ENCODE measurements around the gene NPDC1. TPM values are rescaled to one million over a fixed set of nuclear protein-coding genes. Genes with fewer than 3 reads are reported as not detected.
A peak's percentile ranks its signal among the peaks of the same experiment; 100 is the strongest.

The NPDC1 gene
- total and polyA plus RNA-seq, 2 of the 8 experiments (the other 6 are each of a cell fraction or from before 2014, with no cell fraction given): 26.2 to 44.1 TPM

DNA sequence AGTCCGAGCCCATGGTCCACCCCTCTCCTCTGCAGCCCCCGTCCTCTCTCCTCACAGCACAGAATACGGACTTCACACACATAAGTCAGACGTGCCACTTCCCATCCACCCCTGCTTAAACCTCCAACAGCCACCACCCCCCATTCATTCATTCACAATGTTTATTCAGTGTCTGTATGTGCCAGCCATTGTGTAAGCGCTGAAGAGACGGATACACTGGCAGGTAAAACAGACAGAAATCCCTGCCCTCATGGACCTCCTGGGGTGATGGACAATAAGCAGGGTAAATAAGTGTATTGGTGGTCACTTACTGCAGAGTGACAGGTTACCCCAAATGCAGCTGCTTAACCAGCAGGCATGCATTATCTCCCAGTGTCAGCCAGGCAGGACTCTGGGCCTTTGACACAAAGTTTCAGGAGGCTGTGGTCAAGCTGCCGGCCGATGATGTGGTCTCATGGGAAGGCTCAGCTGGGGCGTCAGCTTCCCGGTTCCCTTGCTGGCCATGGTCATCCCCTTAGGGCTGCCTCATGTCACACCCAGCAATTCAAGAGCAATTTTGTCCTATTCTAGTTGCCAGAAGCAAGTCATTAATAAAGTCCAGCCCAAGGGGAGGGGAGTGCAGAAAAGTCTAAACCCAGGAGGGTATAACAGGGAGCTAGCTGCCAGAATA is 55.6 kb downstream of the NPDC1 start:
- no peak overlapping the region for H2AFZ ChIP-seq (ENCODE audit: low read length)
- no peak overlapping the region for H3K14ac ChIP-seq (ENCODE audit: insufficient read length)
- H4K20me1 ChIP-seq (replicated peaks in 1 of 2; ENCODE audit: control insufficient read depth in 1 of 2, insufficient read depth in 2 of 2, low read length in 2 of 2): peaks cover 0 to 2% of the 10 kb centered on the region in 2 experiments
- DNase-seq (ENCODE audit: low read depth in 1 of 2, low spot score in 2 of 2): no peak
- H2BK12ac ChIP-seq (ENCODE audit: low read depth, low read length): no peak overlapping the region
- WGBS, 2 experiments (ENCODE audit: extremely low coverage in 1 of 2, insufficient coverage in 1 of 2, insufficient read length in 1 of 2, insufficient replicate concordance in 2 of 2, low coverage in 1 of 2, low lambda C conversion rate in 2 of 2, missing lambda C conversion rate in 1 of 2): 85% methylated on average over 10 of the region's 10 CpGs; no CpG with 5 or more reads in 1 of the 2 experiments
- no peak overlapping the region for H3K56ac ChIP-seq (replicated peaks; ENCODE audit: insufficient read length, low read depth, low read length)
- ChIA-PET CTCF (ENCODE audit: partially characterized antibody) (interaction anchor here (0.6 to 6.3 kb wide), 5 partner anchors 9 to 77 kb away, joined by 3 to 31 read pairs (median 15); partner anchors contain the start of gene ABCA2), POLR2A (ENCODE audit: partially characterized antibody) (no interaction called here)
- H2BK15ac ChIP-seq (ENCODE audit: low read length): peak overlapping the region; percentile 29; the same call in 1 of the 2 replicates
- H3K36me3 ChIP-seq (ENCODE audit: control insufficient read depth in 2 of 4, insufficient read depth in 4 of 4, low read length in 3 of 4): peaks cover 0 to 2% (median 0%) of the 10 kb centered on the region in 4 experiments; a peak in 1 of 8 replicates
- H3K18ac ChIP-seq (ENCODE audit: extremely low read depth, low read length): no peak overlapping the region
- no peak overlapping the region for H3K4me3 ChIP-seq (ENCODE audit: extremely low read depth in 1 of 4, insufficient read depth in 2 of 4, low read depth in 3 of 4, low read length in 4 of 4)
- H3K9ac ChIP-seq (replicated peaks in 1 of 4; ENCODE audit: extremely low read depth in 1 of 4, low read depth in 3 of 4, low read length in 3 of 4): no peak overlapping the region
- H3K79me2 ChIP-seq (ENCODE audit: control insufficient read depth in 1 of 2, insufficient read depth in 2 of 2, low read length in 2 of 2): no peaks in the 10 kb centered on the region
- no peak overlapping the region for H2BK20ac ChIP-seq (ENCODE audit: low read length)
- peaks cover 6% of the 10 kb centered on the region in 2 experiments; a peak in 2 of 4 replicates for H3K9me3 ChIP-seq (ENCODE audit: insufficient read depth in 2 of 2, low read depth in 1 of 2, low read length in 1 of 2)
- no peak overlapping the region for H3K27ac ChIP-seq (ENCODE audit: low read depth, low read length)
- no peak overlapping the region for H3K4me2 ChIP-seq (ENCODE audit: insufficient read depth in 1 of 2, low read depth in 2 of 2, low read length in 2 of 2)
- no peak overlapping the region for H2BK120ac ChIP-seq (replicated peaks; ENCODE audit: low read depth, low read length)
- 0 out of 2 replicates have a peak overlapping the region, but pooled peaks have one; percentile 60 for H2AK5ac ChIP-seq (ENCODE audit: low read depth, low read length)
- H3K27me3 ChIP-seq (replicated peaks in 1 of 4; ENCODE audit: control insufficient read depth in 3 of 4, extremely low read depth in 1 of 4, insufficient read depth in 3 of 4, low read length in 3 of 4): peaks cover 5 to 30% (median 25%) of the 10 kb centered on the region in 4 experiments
- H3K79me1 ChIP-seq (ENCODE audit: low read depth, low read length): no peaks in the 10 kb centered on the region
- FAIRE-seq: no peak
- peaks cover 9% of the 10 kb centered on the region for H3K23me2 ChIP-seq (ENCODE audit: low read depth, low read length)
- H4K91ac ChIP-seq (replicated peaks; ENCODE audit: insufficient read length, low read length): no peak overlapping the region
- no peak overlapping the region for H4K5ac ChIP-seq (ENCODE audit: insufficient read length, low read depth, low read length)
- no peak overlapping the region for H3K23ac ChIP-seq (ENCODE audit: insufficient read length)
- H4K8ac ChIP-seq (ENCODE audit: extremely low read depth, insufficient read depth, low read length): no peak overlapping the region
- H2BK5ac ChIP-seq (ENCODE audit: low read depth, low read length): no peak overlapping the region
- H3K4ac ChIP-seq (replicated peaks; ENCODE audit: insufficient read length, low read depth, low read length): no peak overlapping the region
- H3K4me1 ChIP-seq (replicated peaks in 1 of 4; ENCODE audit: control insufficient read depth in 3 of 4, insufficient read depth in 4 of 4, low read length in 3 of 4): peaks cover 0 to 5% (median 2%) of the 10 kb centered on the region in 4 experiments; a peak in 4 of 7 replicates
- no peak for TF ChIP-seq NANOG (IDR thresholded peaks at IDR 0.05; ENCODE audit: insufficient read depth, low read depth, low read length, poor library complexity, severe bottlenecking)
- no peak for TF ChIP-seq SUZ12 (IDR thresholded peaks at IDR 0.05; ENCODE audit: low read length)
- no peak for TF ChIP-seq CBX5 (IDR thresholded peaks at IDR 0.05; ENCODE audit: low read depth, low read length)
- TF ChIP-seq BACH1 (IDR thresholded peaks at IDR 0.05; ENCODE audit: low read length): no peak
- TF ChIP-seq KDM5A (IDR thresholded peaks at IDR 0.05; ENCODE audit: low read length): no peak
- no peak for TF ChIP-seq RBBP5 (IDR thresholded peaks at IDR 0.05; ENCODE audit: borderline replicate concordance, low read depth, low read length)
- no peak for TF ChIP-seq KDM1A (IDR thresholded peaks at IDR 0.05; ENCODE audit: borderline replicate concordance, low read length)
- TF ChIP-seq, protein P1, sequence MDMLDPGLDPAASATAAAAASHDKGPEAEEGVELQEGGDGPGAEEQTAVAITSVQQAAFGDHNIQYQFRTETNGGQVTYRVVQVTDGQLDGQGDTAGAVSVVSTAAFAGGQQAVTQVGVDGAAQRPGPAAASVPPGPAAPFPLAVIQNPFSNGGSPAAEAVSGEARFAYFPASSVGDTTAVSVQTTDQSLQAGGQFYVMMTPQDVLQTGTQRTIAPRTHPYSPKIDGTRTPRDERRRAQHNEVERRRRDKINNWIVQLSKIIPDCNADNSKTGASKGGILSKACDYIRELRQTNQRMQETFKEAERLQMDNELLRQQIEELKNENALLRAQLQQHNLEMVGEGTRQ (IDR thresholded peaks at IDR 0.05; ENCODE audit: low read length): no peak
- no peak for TF ChIP-seq CREB1 (IDR thresholded peaks at IDR 0.05)
- TF ChIP-seq SRF (IDR thresholded peaks at IDR 0.05; ENCODE audit: low read depth, low read length): no peak
- TF ChIP-seq RNF2 (IDR thresholded peaks at IDR 0.05; ENCODE audit: borderline replicate concordance, low read depth, low read length, missing control alignments, poor library complexity, severe bottlenecking): no peak
